H1 (cell line): Measurements from ENCODE around the gene CAPZA2. TPM values are rescaled to one million over a fixed set of nuclear protein-coding genes. Genes with fewer than 3 reads are reported as not detected.

Source experiments
- CTCF ChIA-PET: fragments of 300-600 bp; sonication (Branson Sonifier 250); formaldehyde crosslinking; loops from one replicate; lab custom pipeline; 2021; ENCODE audit not compliant: partially characterized antibody; lab: Charles Lee
- POLR2A ChIA-PET: fragments of 300-600 bp; sonication (Branson Sonifier 250); formaldehyde crosslinking; loops from one replicate; lab custom pipeline; 2021; ENCODE audit warnings: inconsistent platforms; ENCODE audit not compliant: partially characterized antibody; lab: Charles Lee
- DNase-seq, 2 experiments: peaks; one replicate each; pipeline versions ENCODE4 v3.0.0 to v3.0.0-alpha.2; 2010 to 2022; ENCODE audit warnings: low spot score in 2 of 2, low read depth in 1 of 2, mixed read lengths in 1 of 2
- FAIRE-seq: peaks from 2 replicates; lab custom pipeline; 2011; peaks lifted over from hg19 to GRCh38; lab: Jason Lieb, UNC
- H2AFZ ChIP-seq: 2 replicates; pipeline ENCODE4 v1.8.1; 2012; ENCODE audit warnings: low read length, inconsistent platforms
- H2AK5ac ChIP-seq: 2 replicates; pipeline ENCODE4 v1.6.1; 2013; ENCODE audit warnings: low read depth, low read length
- H2BK120ac ChIP-seq: replicated peaks from 2 replicates; pipeline ENCODE3; 2013; ENCODE audit warnings: low read depth, low read length, inconsistent platforms
- H2BK12ac ChIP-seq: 2 replicates; pipeline ENCODE4 v1.6.1; 2013; ENCODE audit warnings: low read depth, low read length
- H2BK15ac ChIP-seq: 2 replicates; pipeline ENCODE4 v1.6.1; 2013; ENCODE audit warnings: low read length
- H2BK20ac ChIP-seq: 2 replicates; pipeline ENCODE4 v1.6.1; 2013; ENCODE audit warnings: low read length
- H2BK5ac ChIP-seq: 2 replicates; pipeline ENCODE4 v1.6.1; 2013; ENCODE audit warnings: low read depth, low read length
- H3K14ac ChIP-seq: 2 replicates; pipeline ENCODE4 v1.6.1; 2013; ENCODE audit warnings: inconsistent platforms; ENCODE audit not compliant: insufficient read length
- H3K18ac ChIP-seq: 2 replicates; pipeline ENCODE4 v1.6.1; 2013; ENCODE audit warnings: low read length; ENCODE audit errors: extremely low read depth
- H3K23ac ChIP-seq: 2 replicates; pipeline ENCODE4 v1.6.1; 2013; ENCODE audit warnings: inconsistent platforms; ENCODE audit not compliant: insufficient read length
- H3K23me2 ChIP-seq: 2 replicates; pipeline ENCODE4 v1.6.1; 2013; ENCODE audit warnings: low read depth, low read length
- H3K27ac ChIP-seq: 2 replicates; pipeline ENCODE4 v1.6.1; 2011; ENCODE audit warnings: low read depth, low read length, inconsistent platforms
- H3K27me3 ChIP-seq, 4 experiments: replicated peaks in 1 of 4; 1 replicate in 1 of 4; 2 replicates in 3 of 4; pipeline versions ENCODE4 v1.6.1 to v1.8.1; 2011 to 2013; ENCODE audit warnings: low read length in 3 of 4, mild to moderate bottlenecking in 3 of 4, inconsistent platforms in 2 of 4, mixed read lengths in 2 of 4, moderate library complexity in 1 of 4; ENCODE audit not compliant: control insufficient read depth in 3 of 4, insufficient read depth in 3 of 4; ENCODE audit errors: extremely low read depth in 1 of 4
- H3K36me3 ChIP-seq, 4 experiments: 2 replicates each; pipeline versions ENCODE4 v1.6.1 to v1.8.1; 2011 to 2013; ENCODE audit warnings: mild to moderate bottlenecking in 4 of 4, low read length in 3 of 4, moderate library complexity in 2 of 4, control low read depth in 1 of 4, inconsistent platforms in 1 of 4; ENCODE audit not compliant: insufficient read depth in 4 of 4, control insufficient read depth in 2 of 4
- H3K4ac ChIP-seq: replicated peaks from 2 replicates; pipeline ENCODE3; 2013; ENCODE audit warnings: low read length, low read depth, mixed read lengths, inconsistent platforms; ENCODE audit not compliant: insufficient read length
- H3K4me1 ChIP-seq, 4 experiments: replicated peaks in 1 of 4; 1 replicate in 1 of 4; 2 replicates in 3 of 4; pipeline versions ENCODE4 v1.6.1 to v1.8.1; 2011 to 2013; ENCODE audit warnings: low read length in 3 of 4, inconsistent platforms in 2 of 4, mixed read lengths in 1 of 4; ENCODE audit not compliant: insufficient read depth in 4 of 4, control insufficient read depth in 3 of 4
- H3K4me2 ChIP-seq, 2 experiments: 2 replicates each; pipeline versions ENCODE4 v1.6.1 to v1.8.1; 2011 to 2013; ENCODE audit warnings: low read depth in 2 of 2, low read length in 2 of 2, control low read depth in 1 of 2, inconsistent platforms in 1 of 2, mild to moderate bottlenecking in 1 of 2; ENCODE audit not compliant: insufficient read depth in 1 of 2
- H3K4me3 ChIP-seq, 4 experiments: fragments of 200-600, 300-600 bp in 1 of 4; sonication (generic), shearing (Covaris generic), sonication (Bioruptor Twin) in 1 of 4; 2 replicates each; pipeline versions ENCODE4 v1.5.1 to v1.8.1; 2011 to 2016; ENCODE audit warnings: low read length in 4 of 4, low read depth in 3 of 4, control low read depth in 2 of 4, inconsistent platforms in 2 of 4, mild to moderate bottlenecking in 2 of 4, mixed read lengths in 1 of 4, moderate library complexity in 1 of 4; ENCODE audit not compliant: insufficient read depth in 2 of 4; ENCODE audit errors: extremely low read depth in 1 of 4
- H3K56ac ChIP-seq: replicated peaks from 2 replicates; pipeline ENCODE3; 2013; ENCODE audit warnings: low read depth, mild to moderate bottlenecking, mixed read lengths, low read length, inconsistent platforms; ENCODE audit not compliant: insufficient read length
- H3K79me1 ChIP-seq: 2 replicates; pipeline ENCODE4 v1.6.1; 2013; ENCODE audit warnings: low read depth, low read length, control low read depth
- H3K79me2 ChIP-seq, 2 experiments: 2 replicates each; pipeline versions ENCODE4 v1.6.1 to v1.8.1; 2012 to 2013; ENCODE audit warnings: low read length in 2 of 2, mild to moderate bottlenecking in 2 of 2, inconsistent platforms in 1 of 2; ENCODE audit not compliant: insufficient read depth in 2 of 2, control insufficient read depth in 1 of 2
- H3K9ac ChIP-seq, 4 experiments: replicated peaks in 1 of 4; 1 replicate in 1 of 4; 2 replicates in 3 of 4; pipeline versions ENCODE4 v1.6.1 to v1.8.1; 2011 to 2013; ENCODE audit warnings: low read depth in 3 of 4, low read length in 3 of 4, control low read depth in 2 of 4, mild to moderate bottlenecking in 2 of 4, moderate library complexity in 2 of 4, inconsistent platforms in 1 of 4; ENCODE audit errors: extremely low read depth in 1 of 4
- H3K9me3 ChIP-seq, 2 experiments: 2 replicates each; pipeline versions ENCODE4 v1.6.1 to v1.8.1; 2012 to 2013; ENCODE audit warnings: mild to moderate bottlenecking in 2 of 2, moderate library complexity in 2 of 2, control low read depth in 1 of 2, inconsistent platforms in 1 of 2, low read depth in 1 of 2, low read length in 1 of 2, mixed read lengths in 1 of 2; ENCODE audit not compliant: insufficient read depth in 2 of 2
- H4K20me1 ChIP-seq, 2 experiments: replicated peaks in 1 of 2; 2 replicates each; pipeline versions ENCODE3 to v1.8.1; 2011 to 2013; ENCODE audit warnings: inconsistent platforms in 2 of 2, low read length in 2 of 2, mild to moderate bottlenecking in 1 of 2; ENCODE audit not compliant: insufficient read depth in 2 of 2, control insufficient read depth in 1 of 2
- H4K5ac ChIP-seq: 2 replicates; pipeline ENCODE4 v1.6.1; 2013; ENCODE audit warnings: low read length, low read depth, mixed read lengths, inconsistent platforms; ENCODE audit not compliant: insufficient read length
- H4K8ac ChIP-seq: 2 replicates; pipeline ENCODE4 v1.8.0; 2013; ENCODE audit warnings: mild to moderate bottlenecking, moderate library complexity, low read length, inconsistent platforms; ENCODE audit not compliant: insufficient read depth; ENCODE audit errors: extremely low read depth
- H4K91ac ChIP-seq: replicated peaks from 2 replicates; pipeline ENCODE3; 2013; ENCODE audit warnings: low read length, mixed read lengths, inconsistent platforms; ENCODE audit not compliant: insufficient read length
- ASH2L ChIP-seq: fragments of 200-600, 300-600 bp; sonication (generic); IDR thresholded peaks from one replicate; pipeline ENCODE4 v1.7.1; 2017; ENCODE audit warnings: low read length
- CBX5 ChIP-seq: fragments of 300-800, 300-1000 bp; sonication (generic); IDR thresholded peaks from 2 replicates; pipeline ENCODE4 v1.7.1; 2016; ENCODE audit warnings: antibody characterized with exemption, low read length, low read depth
- HDAC6 ChIP-seq: IDR thresholded peaks from one replicate; pipeline ENCODE4 v1.7.1; 2012; ENCODE audit warnings: low read depth, mild to moderate bottlenecking, inconsistent platforms, low read length, moderate library complexity
- WGBS, 2 experiments: shearing (Covaris generic) in 1 of 2; methylation state at CpG; one replicate each; pipeline versions ENCODE4 v1.1.6 to v1.1.7; 2013 to 2015; ENCODE audit warnings: low lambda C conversion rate in 2 of 2, mixed read lengths in 2 of 2, inconsistent platforms in 1 of 2, low coverage in 1 of 2, missing lambda C conversion rate in 1 of 2; ENCODE audit not compliant: insufficient replicate concordance in 2 of 2, insufficient coverage in 1 of 2, insufficient read length in 1 of 2; ENCODE audit errors: extremely low coverage in 1 of 2, missing lambda C conversion rate in 1 of 2; 5-methylcytosine and 5-hydroxymethylcytosine counted together
- polyA plus RNA-seq, 7 experiments: library from polyadenylated mRNA; depleted of rRNA in 3 of 7; stranded (reverse) in 5 of 7; unstranded in 2 of 7; fragments of >200 nt in 5 of 7; fragments of 200-250 nt in 2 of 7; gene quantifications; 1 replicate in 5 of 7; 2 replicates in 1 of 7; 4 replicates in 1 of 7; pipeline versions ENCODE4 v1.2.1 to v1.2.3, GENCODE V29; 2011 to 2013; ENCODE audit warnings: missing spikeins in 2 of 7, mixed read lengths in 2 of 7
- total RNA-seq: library from RNA; stranded (reverse); fragmentation: NEBNext Ultra II Directional; extraction: Animal tissue kit (Norgen Biotek cat#: 25700); gene quantifications from 2 replicates; pipeline ENCODE4 v1.2.1, GENCODE V29; 2021
- TF ChIP-seq, protein P1 (sequence below): IDR thresholded peaks from 2 replicates; pipeline ENCODE4 v1.6.1; 2011; ENCODE audit warnings: low read depth, mild to moderate bottlenecking, low read length; ENCODE audit not compliant: insufficient read depth

Gene CAPZA2
- total and polyA plus RNA-seq, 2 of the 8 experiments (the other 6 are each of a cell fraction or from before 2014, with no cell fraction given) = 33.2 to 145 TPM

DNA sequence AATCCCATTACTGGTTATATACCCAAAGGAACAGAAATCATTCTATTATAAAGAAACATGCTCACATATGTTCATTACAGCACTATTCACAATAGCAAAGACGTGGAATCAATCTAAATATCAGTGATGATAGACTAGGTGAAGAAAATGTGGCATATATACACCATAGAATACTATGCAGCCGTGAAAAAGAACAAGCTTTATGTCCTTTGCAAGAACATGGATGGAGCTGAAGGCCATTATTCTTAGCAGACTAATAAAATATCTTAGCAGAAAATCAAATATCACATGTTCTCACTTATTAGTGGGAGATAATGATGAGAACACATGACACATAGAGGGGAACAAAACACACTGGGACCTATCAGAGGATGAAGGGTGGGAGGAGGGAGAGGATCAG is 38.8 kb downstream of the CAPZA2 start:
- Histone ChIP-seq H3K4ac (no peak overlapping the region), H2BK20ac (no peak overlapping the region), H3K27ac (no peak overlapping the region), H2AFZ (no peak overlapping the region), H2BK5ac (no peak overlapping the region), H3K4me3 (no peak overlapping the region), H3K4me2 (no peak overlapping the region), H3K23me2 (no peaks in the 10 kb centered on the region), H3K18ac (no peak overlapping the region), H3K36me3 (peaks cover 0 to 25% (median 2%) of the 10 kb centered on the region in 4 experiments; a peak in 3 of 8 replicates), H4K20me1 (no peaks in the 10 kb centered on the region), H4K8ac (no peak overlapping the region), H3K4me1 (peaks cover 0 to 6% (median 2%) of the 10 kb centered on the region in 4 experiments; a peak in 2 of 7 replicates), H2BK15ac (no peak overlapping the region), H2BK120ac (no peak overlapping the region), H2AK5ac (no peak overlapping the region), H3K79me2 (no peaks in the 10 kb centered on the region; a peak in 1 of 4 replicates), H3K79me1 (no peaks in the 10 kb centered on the region), H3K9me3 (no peaks in the 10 kb centered on the region), H3K9ac (no peak overlapping the region), H3K27me3 (no peaks in the 10 kb centered on the region), H3K14ac (no peak overlapping the region), H3K23ac (no peak overlapping the region), H3K56ac (no peak overlapping the region), H4K5ac (no peak overlapping the region), H2BK12ac (no peak overlapping the region), H4K91ac (no peak overlapping the region)
- DNase-seq = no peak
- ChIA-PET CTCF (no interaction called here), POLR2A (no interaction called here)
- no peak for FAIRE-seq
- WGBS, 2 experiments = 90% methylated on average over 2 of the region's 2 CpGs; no CpG with 5 or more reads in 1 of the 2 experiments
- no peak for TF ChIP-seq CBX5
- no peak for TF ChIP-seq HDAC6
- TF ChIP-seq, protein P1, sequence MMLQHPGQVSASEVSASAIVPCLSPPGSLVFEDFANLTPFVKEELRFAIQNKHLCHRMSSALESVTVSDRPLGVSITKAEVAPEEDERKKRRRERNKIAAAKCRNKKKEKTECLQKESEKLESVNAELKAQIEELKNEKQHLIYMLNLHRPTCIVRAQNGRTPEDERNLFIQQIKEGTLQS = no peak
- no peak for TF ChIP-seq ASH2L
